Kidney (tissue), 14 donors: ENCODE measurements around the gene UBAP2. TPM values are rescaled to one million over a fixed set of nuclear protein-coding genes. Genes with fewer than 3 reads are reported as not detected.

ENCODE experiments used
- DNase-seq, 5 donors: peaks; one replicate each; pipeline ENCODE4 v3.0.0-alpha.2; 2013 to 2020
- FAIRE-seq: peaks from 2 replicates; lab custom pipeline; 2012; peaks lifted over from hg19 to GRCh38; lab: Jason Lieb, UNC
- H3K27ac ChIP-seq, 2 donors: one replicate each; pipeline ENCODE4 v1.7.0; 2013; ENCODE audit warnings: low read depth in 2 of 2, low read length in 2 of 2, inconsistent platforms in 1 of 2
- H3K27me3 ChIP-seq: one replicate; pipeline ENCODE4 v1.7.1; 2013; ENCODE audit warnings: low read length, inconsistent platforms; ENCODE audit not compliant: control insufficient read depth, insufficient read depth
- H3K36me3 ChIP-seq, 3 donors: one replicate each; pipeline versions ENCODE4 v1.7.0 to v1.7.1; 2013; ENCODE audit warnings: low read length in 3 of 3, control low read depth in 1 of 3, inconsistent platforms in 1 of 3; ENCODE audit not compliant: insufficient read depth in 3 of 3, control insufficient read depth in 2 of 3
- H3K4me1 ChIP-seq, 3 donors: one replicate each; pipeline versions ENCODE4 v1.7.0 to v1.7.1; 2013; ENCODE audit warnings: low read length in 3 of 3, inconsistent platforms in 1 of 3, low read depth in 1 of 3; ENCODE audit not compliant: control insufficient read depth in 2 of 3, insufficient read depth in 2 of 3
- H3K4me3 ChIP-seq, 3 donors: one replicate each; pipeline versions ENCODE4 v1.7.0 to v1.8.1; 2013; ENCODE audit warnings: low read length in 3 of 3, control low read depth in 1 of 3, inconsistent platforms in 1 of 3
- H3K9ac ChIP-seq, 3 donors: one replicate each; pipeline versions ENCODE4 v1.7.0 to v1.7.1; 2013; ENCODE audit warnings: low read length in 3 of 3, control low read depth in 1 of 3, inconsistent platforms in 1 of 3
- H3K9me3 ChIP-seq, 3 donors: one replicate each; pipeline versions ENCODE4 v1.7.0 to v1.7.1; 2013; ENCODE audit warnings: low read length in 3 of 3, control low read depth in 1 of 3, inconsistent platforms in 1 of 3; ENCODE audit not compliant: control insufficient read depth in 2 of 3, insufficient read depth in 1 of 3
- intact Hi-C: fragments of 100-400 bp; cut with DNase I; formaldehyde crosslinking; loops from one replicate; pipeline ENCODE4 v1.11.1; 2022
- polyA plus RNA-seq: library from polyadenylated mRNA; stranded (reverse); fragments of 350-450 nt; fragmentation: Illumina TruSeq; extraction: RNeasy Lipid Tissue Mini Kit (QIAGEN cat#74804); gene quantifications from one replicate; pipeline ENCODE4 v1.2.3, GENCODE V29; 2014; ENCODE audit warnings: low read depth, low replicate concordance; ENCODE audit not compliant: insufficient read depth
- total RNA-seq: library from RNA; stranded (reverse); fragmentation: NEBNext Ultra II Directional; extraction: Animal tissue kit (Norgen Biotek cat#: 25700); gene quantifications from one replicate; pipeline ENCODE4 v1.2.1, GENCODE V29; 2021
- TF ChIP-seq, protein P1 (sequence below): IDR thresholded peaks from 3 replicates; pipeline ENCODE4 v1.5.1; 2012; ENCODE audit warnings: mild to moderate bottlenecking, moderate library complexity, borderline replicate concordance; ENCODE audit not compliant: insufficient read depth; ENCODE audit errors: extremely low read depth
- donor health status: control.
- donor health status: control.
- donor health status: control.
- donor health status: control.
- donor health status: control.
- donor health status: DM: yes; HTN: yes; CAD: no.
- donor health status: Normal renal cell carcinoma (clear cell type).

Gene UBAP2
- total and polyA plus RNA-seq, 2 donors from 2014 or later, result 11.0 to 33.1 TPM

DNA sequence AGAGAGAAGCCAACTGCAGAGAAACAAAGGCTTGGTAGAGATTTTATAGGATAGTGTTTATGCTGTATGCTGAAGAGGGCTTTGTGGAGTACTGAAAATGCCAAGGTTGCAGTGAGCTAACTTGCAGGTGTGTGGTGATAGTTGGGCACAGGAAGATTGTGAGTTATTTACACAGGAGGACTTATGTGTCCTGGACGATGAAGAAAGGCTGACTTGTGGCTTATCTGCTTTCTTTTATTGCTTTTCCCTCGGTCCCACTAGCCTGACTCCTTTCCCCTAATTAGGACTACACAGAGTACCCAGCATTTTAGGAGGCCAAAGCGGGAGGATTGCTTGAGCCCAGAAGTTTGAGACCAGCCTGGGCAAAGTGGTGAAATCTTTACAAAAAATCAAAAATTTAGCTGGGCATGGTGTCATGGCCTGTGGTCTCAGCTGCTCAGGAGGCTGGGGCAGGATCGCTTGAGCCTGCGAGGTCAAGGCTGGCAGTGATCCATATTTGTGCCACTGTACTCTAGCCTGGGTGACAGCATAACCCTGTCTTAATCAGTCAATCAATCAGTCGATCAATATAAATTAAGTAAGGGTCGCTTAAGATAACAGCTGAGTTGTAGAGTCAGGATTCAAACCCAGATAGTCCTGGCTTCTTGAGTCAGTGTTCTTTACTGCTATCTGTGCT, 169.9 kb downstream of the UBAP2 start:
- intact Hi-C loops, result no loop called here
- no peaks in the 10 kb centered on the region for H3K36me3 ChIP-seq
- no peaks in the 10 kb centered on the region for H3K4me1 ChIP-seq
- TF ChIP-seq, protein P1, sequence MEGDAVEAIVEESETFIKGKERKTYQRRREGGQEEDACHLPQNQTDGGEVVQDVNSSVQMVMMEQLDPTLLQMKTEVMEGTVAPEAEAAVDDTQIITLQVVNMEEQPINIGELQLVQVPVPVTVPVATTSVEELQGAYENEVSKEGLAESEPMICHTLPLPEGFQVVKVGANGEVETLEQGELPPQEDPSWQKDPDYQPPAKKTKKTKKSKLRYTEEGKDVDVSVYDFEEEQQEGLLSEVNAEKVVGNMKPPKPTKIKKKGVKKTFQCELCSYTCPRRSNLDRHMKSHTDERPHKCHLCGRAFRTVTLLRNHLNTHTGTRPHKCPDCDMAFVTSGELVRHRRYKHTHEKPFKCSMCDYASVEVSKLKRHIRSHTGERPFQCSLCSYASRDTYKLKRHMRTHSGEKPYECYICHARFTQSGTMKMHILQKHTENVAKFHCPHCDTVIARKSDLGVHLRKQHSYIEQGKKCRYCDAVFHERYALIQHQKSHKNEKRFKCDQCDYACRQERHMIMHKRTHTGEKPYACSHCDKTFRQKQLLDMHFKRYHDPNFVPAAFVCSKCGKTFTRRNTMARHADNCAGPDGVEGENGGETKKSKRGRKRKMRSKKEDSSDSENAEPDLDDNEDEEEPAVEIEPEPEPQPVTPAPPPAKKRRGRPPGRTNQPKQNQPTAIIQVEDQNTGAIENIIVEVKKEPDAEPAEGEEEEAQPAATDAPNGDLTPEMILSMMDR, result no peak
- no peak overlapping the region for H3K27ac ChIP-seq
- no peaks in the 10 kb centered on the region for H3K9me3 ChIP-seq
- H3K9ac ChIP-seq, result no peak overlapping the region
- DNase-seq (no peak), FAIRE-seq (no peak)
- no peaks in the 10 kb centered on the region for H3K27me3 ChIP-seq
- no peak overlapping the region for H3K4me3 ChIP-seq

DNA sequence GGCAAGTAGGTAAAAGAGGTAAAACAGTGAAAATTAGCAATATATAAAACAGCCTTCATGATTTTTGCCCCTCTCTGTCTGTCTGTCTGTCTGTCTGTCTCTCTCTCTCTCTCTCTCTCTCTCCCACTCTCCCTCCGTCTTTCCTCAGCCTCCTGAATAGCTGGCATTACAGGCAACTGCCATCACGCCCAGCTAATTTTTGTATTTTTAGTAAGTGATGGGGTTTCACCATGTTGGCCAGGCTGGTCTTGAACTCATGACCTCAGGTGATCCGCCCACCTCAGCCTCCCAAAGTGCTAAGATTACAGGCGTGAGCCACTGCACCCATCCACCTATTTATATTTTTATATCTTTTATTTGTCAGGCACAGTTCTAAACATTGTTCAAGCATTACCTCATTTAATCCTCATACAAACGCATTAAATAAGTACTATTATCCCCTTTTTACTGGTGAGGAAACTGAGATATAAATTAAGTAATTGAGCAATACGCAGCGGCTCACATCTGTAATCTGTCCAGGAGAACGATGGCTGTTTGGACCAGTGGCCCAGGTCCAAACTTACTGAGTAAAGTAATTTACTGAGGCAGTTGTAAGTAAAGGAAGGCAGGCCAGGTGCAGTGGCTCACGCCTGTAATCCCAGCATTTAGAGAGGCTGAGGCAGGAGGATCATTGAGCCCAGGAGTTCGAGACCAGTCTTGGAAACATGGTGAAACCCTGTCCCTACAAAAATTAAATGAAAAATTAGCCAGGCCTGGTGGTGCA, 170.8 kb downstream of the UBAP2 start:
- FAIRE-seq (no peak), DNase-seq (no peak)
- Histone ChIP-seq H3K27ac (no peak overlapping the region), H3K4me1 (no peaks in the 10 kb centered on the region), H3K27me3 (no peaks in the 10 kb centered on the region), H3K9ac (no peak overlapping the region), H3K9me3 (no peaks in the 10 kb centered on the region), H3K4me3 (no peak overlapping the region), H3K36me3 (no peaks in the 10 kb centered on the region)
- TF ChIP-seq, protein P1, result no peak
- intact Hi-C loops, result no loop called here

Other genes with a start within 250 kb of the UBAP2 start
- gene UBE2R2, start 231.7 kb downstream of the UBAP2 start, total RNA-seq, result 32.2 TPM
- gene UBE2R2, start 231.7 kb downstream of the UBAP2 start, polyA plus RNA-seq, result 26.1 TPM
- gene DCAF12, start 77.8 kb upstream of the UBAP2 start, total RNA-seq, result 33.0 TPM
- gene DCAF12, start 77.8 kb upstream of the UBAP2 start, polyA plus RNA-seq, result 11.8 TPM
- gene UBAP1, start 130.2 kb upstream of the UBAP2 start, total RNA-seq, result 53.8 TPM
- gene UBAP1, start 130.2 kb upstream of the UBAP2 start, polyA plus RNA-seq, result 39.4 TPM